HFF-Myc (cell line): ENCODE results near the gene BORCS5.
A peak's percentile ranks its signal among the peaks of the same experiment; 100 is the strongest.

Experiments used
- DNase-seq: peaks from one replicate; pipeline ENCODE4 v3.0.0-alpha.2; 2011; ENCODE audit warnings: low read depth; ENCODE audit errors: extremely low read depth
- H3K4me3 ChIP-seq: replicated peaks from 2 replicates; pipeline ENCODE4 v1.5.1; 2011; ENCODE audit warnings: low read depth, mild to moderate bottlenecking, control low read depth, low read length
- CTCF ChIP-seq: IDR thresholded peaks from 2 replicates; pipeline ENCODE4 v1.5.1; 2012; ENCODE audit warnings: mild to moderate bottlenecking, low read depth, low read length, control low read depth; ENCODE audit errors: missing control alignments

Gene BORCS5

GRCh38 chr12:12441843-12442461, 85.1 kb downstream of the BORCS5 start:
- DNase-seq: no peak
- H3K4me3 ChIP-seq: no peak overlapping the region
- no peak for TF ChIP-seq CTCF

- DNase-seq: peak; percentile 44
- no peak for TF ChIP-seq CTCF
- H3K4me3 ChIP-seq: no peak overlapping the region
Measured at GRCh38 chr12:12442548-12443071, 85.7 kb downstream of the BORCS5 start.

- no peak overlapping the region for H3K4me3 ChIP-seq
- TF ChIP-seq CTCF: no peak
- no peak for DNase-seq
Measured at GRCh38 chr12:12443431-12443878, 86.6 kb downstream of the BORCS5 start.

GRCh38 chr12:12445165-12445881, 88.4 kb downstream of the BORCS5 start:
- no peak for DNase-seq
- H3K4me3 ChIP-seq: no peak overlapping the region
- TF ChIP-seq CTCF: no peak

- no peak overlapping the region for H3K4me3 ChIP-seq
- DNase-seq: no peak
- TF ChIP-seq CTCF: no peak
Measured at GRCh38 chr12:12445882-12446181, 89.0 kb downstream of the BORCS5 start.

- no peak for TF ChIP-seq CTCF
- no peak for DNase-seq
- no peak overlapping the region for H3K4me3 ChIP-seq
Measured at GRCh38 chr12:12446786-12447185, 89.9 kb downstream of the BORCS5 start.
